ENCODE results near the gene LY86.

The LY86 gene

DNA sequence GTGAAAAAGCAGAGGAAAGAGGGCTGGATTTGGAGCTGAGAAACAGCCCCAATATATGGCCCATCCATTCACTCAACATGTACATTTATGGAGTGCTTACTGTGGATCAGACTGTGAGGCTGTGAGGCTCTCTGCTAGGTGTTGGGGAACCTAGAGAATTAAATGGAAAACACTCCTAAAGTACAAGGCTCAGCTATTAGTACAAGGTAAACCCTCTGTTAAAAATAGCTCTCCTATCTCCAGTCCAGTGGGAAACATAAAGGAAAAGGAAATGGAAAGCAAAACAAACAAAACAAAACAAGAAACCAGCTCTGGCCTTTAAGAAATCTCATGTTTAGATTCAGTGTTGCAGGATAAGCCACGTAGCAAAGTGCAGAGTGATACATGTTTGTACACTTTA is 35.0 kb downstream of the LY86 start:
- no peak for DNase-seq

DNA sequence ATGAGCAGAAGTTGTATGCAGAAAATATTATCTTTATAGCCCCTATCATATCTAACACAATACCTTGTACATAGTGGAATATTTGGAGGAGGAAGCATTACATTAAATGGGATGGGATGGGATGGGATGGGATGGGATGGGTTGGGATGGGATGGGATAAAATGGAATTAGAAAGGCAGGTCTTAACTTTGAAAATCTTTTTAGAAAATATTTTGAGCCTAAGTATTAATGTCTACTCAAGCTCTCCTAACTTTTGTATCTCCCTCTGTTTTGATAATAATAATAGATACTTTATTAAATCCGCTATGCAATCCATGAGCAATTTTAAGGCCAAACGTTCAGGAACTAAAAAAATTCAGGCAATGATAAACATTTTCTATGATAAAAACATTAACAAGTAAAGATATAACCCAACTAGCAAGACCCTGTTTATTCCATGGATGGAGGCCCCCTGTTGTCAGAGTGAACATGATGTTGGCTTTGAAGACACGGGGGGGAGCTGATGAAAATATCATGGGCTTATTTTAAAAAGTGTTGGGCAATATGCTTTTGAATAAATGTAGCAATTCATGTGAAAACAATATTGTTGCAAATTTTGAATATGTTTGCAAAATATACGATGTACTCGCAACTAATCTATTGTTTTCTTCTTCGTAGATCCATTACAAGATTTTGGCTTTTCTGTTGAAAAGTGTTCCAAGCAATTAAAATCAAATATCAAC is 35.9 kb downstream of the LY86 start:
- DNase-seq = no peak

DNA sequence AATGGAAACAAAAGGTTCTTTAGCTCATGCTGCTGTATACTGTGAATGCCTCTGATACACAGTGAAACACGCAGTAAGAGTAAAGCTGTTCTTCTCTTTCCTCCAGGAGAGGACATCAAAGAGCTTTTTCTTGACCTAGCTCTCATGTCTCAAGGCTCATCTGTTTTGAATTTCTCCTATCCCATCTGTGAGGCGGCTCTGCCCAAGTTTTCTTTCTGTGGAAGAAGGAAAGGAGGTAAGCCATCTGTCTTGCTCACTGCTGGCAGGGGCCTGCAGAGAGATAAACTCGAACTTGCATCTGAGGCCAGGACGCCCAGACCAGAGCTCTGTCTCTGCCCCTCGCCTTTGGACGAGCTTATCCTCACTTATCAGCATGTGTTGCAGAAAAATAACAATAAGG is 37.7 kb downstream of the LY86 start:
- no peak for DNase-seq

DNA sequence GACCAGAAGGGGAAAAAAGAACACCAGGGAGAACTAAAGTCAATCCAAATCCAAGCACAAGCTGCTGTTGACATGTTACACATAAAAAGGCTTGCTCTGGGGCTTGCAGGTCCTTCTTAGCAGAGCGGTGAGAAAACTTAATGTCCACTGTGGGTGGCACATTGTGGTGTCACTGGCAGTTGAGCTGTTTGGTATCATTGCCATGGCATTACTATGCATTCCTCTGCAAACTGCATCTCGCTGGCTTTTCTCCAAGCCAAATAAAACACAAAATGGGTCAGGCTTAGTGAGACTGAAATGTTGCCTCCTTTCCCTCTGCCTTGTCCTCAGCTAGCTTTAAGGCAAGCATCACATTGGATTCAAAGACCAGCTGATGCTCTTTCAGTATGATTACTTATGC is 40.9 kb downstream of the LY86 start:
- no peak for DNase-seq

DNA sequence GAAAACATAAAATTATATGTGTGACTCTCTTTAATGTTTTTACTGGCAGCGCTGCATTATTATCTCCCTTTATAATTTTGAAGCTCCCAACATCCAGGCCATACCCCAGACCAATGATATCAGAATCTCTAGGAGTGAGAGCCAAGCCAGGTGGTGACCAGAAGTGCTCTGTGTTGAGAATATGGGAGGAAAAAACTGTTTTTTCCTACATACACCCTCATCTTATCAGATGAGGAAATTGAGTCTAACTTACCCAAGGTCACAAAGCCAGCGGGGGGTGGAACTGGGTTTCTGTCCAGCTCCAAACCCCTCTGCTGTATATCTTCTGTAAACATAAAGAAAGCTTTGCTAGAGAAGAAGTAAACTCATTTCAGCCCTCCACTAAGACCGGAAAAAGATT is 42.5 kb downstream of the LY86 start:
- no peak for DNase-seq

DNA sequence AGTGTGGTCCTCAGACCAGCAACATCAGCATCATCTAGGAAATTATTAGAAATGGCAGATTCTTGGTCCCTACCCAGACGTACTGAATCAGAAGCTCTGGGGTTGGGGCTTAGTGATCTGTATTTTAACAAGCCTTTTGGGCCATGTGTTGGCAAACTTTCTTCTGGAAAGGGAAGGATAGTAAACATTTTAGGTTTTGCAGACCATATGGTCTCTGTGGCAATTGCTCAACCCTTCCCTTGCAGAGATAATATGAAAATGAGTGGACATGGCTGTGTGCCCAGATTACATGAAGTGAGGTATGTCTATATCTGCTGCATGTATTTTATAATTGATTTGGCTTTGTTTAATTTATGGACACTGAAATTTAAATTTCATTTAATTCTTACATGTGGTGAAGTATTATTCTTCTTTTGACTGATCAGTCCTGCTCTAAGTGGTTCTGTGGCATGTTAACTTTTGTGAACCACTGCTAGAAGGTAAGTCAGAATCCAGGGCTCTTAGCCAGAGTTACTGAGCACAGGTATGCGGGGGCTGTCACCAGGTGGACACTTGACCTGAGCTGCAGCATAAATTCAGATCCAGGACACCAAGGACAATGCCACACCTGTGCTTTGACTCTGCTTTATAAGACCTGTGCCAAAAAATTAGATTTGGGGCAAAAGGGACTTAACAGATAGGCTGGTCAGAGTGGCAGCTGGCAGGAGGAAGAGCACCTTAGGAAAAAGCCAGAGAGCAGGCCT is 43.2 kb downstream of the LY86 start:
- DNase-seq = no peak

DNA sequence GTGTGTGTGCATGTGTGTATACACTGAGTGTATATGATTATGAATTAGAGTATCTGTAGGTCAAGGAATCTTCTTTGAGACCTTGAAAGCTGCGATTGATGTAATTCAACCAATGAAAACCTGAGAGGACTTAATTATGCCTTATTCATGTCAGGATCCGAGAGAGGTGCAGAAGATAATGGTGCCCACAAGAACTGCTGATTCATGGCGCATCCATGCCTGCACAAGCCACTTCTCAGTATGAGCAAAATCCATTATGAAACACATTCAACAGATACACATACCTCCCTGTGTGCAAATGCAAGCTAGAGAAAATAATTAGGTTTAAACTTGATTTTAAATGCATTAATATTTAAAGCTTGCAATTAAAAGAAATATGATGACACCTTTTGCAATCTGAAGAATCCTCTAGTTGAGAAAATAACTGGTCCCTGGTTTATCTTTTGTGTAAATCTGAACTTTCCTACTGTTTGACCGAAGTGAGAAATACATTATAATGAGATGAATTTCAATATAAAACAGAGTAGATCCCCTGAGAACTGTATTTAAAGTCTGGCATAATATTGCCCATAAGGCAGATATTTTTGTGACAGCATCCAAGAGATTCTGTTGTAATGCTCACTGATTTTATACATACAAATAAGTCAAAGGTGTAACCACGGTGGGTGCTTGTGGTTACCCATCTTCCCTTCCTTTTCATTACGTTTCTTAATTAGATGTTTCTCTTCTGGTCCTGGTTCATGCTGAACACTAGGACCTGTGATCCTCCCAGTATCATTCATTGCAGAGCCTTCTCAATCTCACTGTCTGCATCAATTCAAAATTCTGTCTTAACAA is 45.6 kb downstream of the LY86 start:
- no peak for DNase-seq

DNA sequence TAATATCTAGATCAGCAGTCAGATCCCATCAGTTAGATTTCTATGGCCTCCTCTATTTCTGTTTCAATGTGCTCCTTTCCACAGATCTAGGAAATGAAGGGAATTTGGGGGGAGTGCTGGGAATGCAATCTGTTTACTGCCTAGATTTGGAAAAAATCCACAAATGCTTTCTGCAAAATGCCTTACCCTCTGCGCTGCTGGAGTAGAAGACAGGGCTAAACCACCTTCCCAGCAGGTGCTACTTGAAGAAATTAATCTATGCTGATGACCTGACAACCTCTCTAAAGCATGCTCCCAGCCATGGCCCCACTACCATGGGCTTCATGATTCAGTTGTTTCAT is 46.2 kb downstream of the LY86 start:
- no peak for DNase-seq

DNA sequence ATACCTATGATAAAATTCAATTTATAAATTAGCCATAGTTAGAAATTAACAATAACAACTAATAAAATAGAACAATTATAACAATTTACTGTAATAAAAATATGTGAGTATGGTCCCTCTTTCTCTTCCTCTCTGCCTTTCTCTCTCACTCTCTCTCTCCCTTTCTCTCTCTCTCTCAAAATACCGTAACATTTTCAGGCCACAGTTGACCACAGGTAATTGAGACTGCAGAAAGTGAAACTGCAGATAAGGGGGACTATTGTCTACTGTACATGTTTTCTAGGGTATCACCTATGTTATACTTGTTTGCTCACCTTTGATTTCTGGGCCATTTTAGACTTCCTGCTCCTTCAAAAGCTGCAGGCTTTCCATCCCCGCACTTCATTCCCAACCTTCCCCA is 46.8 kb downstream of the LY86 start:
- no peak for DNase-seq

DNA sequence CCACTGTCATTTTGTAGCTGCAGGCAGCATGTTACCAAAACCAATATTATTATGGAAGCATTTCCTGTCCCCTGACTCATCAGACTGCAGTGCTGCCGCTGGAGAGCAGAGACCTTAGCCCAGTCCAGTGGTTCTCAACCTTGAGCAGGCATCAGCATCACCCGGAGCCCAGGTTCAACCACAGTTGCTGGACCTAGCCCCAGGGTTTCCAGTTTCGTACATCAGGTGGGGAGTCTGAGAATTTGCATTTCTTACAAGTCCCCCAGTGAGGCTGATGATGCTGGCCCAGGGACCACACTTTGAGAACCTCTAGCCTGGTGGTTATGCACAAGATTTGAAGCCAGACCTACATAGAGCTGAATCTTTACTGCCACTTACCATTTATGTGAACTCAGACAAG is 47.3 kb downstream of the LY86 start:
- DNase-seq = no peak

DNA sequence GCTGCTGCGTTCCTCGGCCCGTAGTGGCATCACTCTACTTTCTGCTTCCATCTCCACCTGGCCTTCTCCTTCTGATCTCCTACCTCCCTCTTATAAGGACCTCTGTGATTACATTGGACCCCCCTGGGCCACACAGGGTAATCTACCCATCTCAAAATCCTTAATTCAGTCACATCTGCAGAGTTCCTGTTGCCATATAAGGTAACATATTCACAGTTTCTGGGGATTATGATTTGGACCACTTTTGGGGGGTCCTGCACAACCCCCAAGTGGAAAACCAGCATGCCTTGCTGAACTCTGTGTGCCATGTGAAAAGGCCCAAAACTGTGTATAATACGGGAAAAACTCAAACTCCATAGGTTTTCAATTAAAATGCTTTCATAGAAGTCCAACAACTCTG is 51.1 kb downstream of the LY86 start:
- DNase-seq = no peak

DNA sequence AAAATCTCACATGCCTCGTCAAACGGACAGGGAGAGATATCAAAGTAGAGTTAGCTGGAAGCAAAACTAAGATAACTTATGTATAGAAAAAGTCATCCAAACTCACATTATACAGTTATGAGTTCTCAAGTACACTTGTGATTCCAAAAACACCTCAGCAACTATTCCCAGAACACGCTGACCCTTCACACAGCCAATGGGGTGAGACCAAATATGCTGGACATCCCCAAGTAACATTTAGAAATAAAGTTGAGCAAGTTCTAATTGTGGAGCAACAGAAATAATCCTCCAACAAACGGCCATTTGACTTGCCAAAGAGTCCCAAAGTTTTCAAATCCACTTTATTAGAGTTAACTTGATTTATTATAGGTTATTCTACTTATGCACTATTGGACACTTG is 52.4 kb downstream of the LY86 start:
- DNase-seq = no peak

DNA sequence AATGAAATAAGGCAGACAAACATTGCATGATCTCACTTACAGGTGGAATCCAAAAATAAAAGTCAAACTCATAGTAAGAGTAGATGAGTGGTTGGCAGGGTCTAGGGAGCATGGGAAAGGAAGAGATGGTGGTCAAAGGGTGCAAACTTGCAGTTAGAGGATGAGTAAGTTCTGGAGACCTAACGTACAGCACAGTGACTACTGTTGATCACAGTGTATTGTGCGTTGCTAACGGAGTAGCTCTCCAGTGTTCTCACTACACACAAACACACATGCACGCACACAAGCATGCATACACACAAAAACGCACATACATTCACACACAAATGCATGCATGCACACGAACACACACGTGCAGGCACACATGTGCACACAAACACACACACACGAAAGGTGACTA is 54.9 kb downstream of the LY86 start:
- no peak for DNase-seq

DNA sequence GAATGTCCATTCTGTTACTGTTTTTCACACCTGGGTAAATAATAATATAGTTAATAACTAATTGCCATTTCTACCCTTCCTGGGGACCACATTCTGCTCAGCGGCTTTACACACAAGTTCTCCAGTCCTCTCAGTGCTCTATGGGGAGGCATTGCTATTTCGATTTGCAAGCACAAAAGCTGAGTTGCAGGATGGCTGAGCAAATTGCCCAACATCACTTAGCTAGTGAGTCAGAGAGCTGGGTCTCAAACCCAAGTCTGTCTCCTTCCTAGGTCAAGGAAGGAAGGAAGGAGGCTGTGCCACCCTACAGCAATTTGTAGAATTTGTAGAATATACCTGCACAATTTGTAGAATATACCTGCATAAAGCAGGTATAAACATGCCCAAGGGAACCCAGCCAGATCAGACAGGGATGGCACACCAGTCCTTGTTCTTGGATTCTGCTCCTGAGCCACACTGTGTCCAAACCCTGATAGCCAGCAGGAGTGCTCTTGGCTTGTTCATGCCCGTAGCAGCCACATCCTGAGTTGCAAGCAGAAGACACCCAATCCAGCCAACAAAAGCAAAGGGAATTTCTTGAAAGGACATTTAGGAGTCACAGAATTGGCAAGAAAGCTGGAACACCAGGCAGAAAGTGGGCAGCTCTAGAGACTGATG is 56.9 kb downstream of the LY86 start:
- DNase-seq = no peak

DNA sequence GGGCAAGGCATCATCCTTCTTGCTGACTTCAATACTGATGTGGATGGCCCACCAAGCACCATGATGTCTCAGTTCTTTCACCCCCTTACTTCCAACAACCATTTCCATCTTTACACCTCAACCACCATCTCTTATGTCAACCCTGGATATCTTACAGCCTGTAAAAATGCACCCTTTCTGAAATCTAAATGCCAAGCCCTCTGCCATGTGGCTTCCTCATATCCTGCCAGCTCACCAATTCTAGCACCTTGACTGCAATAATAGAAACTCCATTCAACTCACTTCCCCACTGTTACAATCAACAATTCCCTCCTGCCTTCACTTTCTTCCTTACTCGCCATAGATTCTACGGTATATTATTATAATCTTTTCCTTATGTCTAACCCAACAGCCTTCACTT is 57.9 kb downstream of the LY86 start:
- DNase-seq = no peak

DNA sequence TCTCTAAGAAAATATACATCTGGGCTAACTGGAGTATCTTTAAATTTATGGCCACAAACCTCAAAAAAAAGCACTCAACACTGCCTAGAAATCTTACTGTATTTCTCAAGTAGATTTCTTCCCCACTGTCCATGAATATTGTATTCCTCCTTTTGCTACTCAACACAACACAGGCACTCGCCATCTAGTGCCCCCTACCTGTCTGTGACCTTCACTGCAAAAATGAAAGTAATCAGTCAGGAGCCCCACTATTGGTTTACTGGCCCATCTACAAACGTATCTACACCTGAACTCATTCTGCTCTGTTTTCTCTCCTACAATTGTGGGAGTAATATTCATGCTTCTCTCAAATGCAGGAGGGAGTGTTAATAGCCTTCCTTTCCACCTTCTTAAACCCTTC is 58.3 kb downstream of the LY86 start:
- DNase-seq = no peak

DNA sequence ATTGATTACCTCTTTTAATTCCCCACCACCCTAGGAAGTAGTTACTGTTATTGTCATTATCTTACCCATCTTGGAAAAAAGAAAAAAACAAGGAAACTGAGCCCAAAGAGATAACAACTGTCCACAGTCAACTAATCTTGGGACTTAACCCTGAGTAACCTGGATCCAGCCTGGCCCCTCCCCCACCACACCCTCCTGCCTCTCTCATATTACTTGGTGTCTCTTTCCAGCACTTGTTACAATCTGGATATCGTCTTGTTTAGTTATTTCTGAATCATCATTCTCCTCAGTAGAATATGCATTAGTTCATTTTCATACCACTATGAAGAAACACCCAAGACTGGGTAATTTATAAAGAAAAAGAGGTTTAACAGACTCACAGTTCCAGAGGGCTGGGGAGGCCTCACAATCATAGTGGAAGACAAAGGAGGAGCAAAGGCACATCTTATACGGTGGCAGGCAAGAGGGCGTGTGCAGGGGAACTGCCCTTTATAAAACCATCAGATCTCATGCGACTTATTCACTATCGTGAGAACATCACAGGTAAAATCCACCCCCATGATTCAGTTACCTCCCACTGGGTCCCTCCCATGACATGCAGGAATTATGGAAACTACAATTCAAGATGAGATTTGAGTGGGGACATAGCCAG is 60.3 kb downstream of the LY86 start:
- DNase-seq = no peak

DNA sequence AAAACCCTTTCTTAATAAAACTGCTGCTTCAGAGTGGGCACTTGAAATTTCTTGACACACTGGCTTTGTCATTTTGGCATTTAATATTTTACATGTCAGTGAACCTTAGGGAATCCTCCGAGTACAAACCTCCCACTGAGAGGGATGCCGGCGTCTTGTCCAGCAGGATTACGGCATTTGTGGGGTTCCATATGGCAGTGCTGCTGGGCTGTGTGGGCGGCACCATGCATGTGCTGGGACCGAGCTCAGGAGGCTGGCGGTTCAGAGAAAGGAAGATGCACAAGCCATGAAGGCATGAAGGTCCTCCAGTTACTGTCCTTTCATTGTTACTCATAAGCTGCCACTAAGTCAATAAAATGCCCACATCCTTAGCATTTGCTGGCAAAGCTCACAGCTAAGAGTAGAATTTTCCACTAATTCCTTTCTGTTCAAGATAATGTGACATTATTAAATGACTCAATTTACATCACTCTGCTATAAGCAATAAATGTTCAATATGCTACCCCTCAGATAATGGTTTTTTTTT is 61.4 kb downstream of the LY86 start:
- no peak for DNase-seq

DNA sequence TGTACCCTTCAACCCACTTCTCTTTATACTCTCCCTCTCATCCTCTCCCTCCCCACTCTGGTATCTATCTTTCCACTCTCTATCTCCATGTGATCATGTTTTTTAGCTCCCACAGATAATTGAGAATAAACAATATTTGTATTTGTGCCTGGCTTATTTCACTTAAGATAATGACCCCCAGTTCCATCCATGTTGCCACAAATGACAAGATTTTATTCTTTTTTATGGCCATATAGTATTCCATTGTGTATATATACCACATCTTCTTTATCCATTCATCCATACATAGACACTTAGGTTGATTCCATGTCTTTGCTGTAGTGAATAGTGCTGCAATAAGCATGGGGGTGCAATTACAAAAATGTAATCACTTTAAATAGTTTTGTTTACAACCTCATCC is 62.3 kb downstream of the LY86 start:
- DNase-seq = no peak

DNA sequence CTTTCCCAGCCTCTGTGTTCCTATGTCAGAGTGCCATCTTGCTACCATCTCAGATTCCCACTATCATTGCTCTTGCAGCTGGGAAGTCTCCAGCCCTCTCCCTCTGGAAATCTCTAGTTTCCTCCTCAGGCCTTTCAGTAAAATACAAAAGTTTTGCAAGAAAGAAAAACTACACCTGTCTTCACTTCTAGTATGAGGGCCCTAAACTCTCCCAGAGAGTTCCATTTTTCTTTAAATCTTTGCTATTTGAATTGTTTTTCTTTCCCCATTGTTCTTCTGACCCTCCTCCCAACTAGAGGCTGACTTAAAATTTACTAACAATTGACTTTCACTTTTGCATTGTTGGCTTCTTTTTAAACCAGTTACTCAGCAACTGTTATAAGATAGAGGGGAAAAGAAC is 62.8 kb downstream of the LY86 start:
- no peak for DNase-seq

DNA sequence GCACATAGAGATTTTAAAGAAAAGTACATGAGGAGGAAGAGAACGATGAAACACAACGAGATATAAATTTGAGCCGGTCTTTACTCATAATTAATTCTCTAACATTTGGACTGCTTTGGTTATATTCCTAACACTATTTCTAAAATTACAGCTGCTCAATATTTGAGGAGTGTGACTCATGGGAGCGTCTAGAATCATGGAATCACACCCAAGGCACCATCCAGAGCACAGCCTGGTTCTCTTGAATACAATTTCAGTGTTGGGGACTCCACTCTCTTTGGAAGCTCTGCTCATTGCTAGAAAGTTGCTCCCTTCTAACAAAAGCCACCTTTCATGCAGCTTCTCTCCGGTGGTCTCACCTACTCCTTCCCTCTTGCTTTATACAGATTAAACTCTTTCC is 64.4 kb downstream of the LY86 start:
- no peak for DNase-seq
